GOT3 (cell line): ENCODE measurements around the gene TRIO.

ENCODE experiments used
- DNase-seq: peaks from one replicate; lab custom pipeline; 2025; ENCODE audit warnings: mixed read lengths; lab: John Stamatoyannopoulos, UW

Gene TRIO

GRCh38 chr5:14395411-14395810 lies 252.3 kb downstream of the TRIO start:
- no peak for DNase-seq

- DNase-seq: no peak
These were observed 252.9 kb downstream of the TRIO start for GRCh38 chr5:14396066-14396465.

GRCh38 chr5:14396737-14397136 lies 253.6 kb downstream of the TRIO start:
- no peak for DNase-seq

- DNase-seq: no peak
These were observed 254.6 kb downstream of the TRIO start for GRCh38 chr5:14397717-14398116.

- no peak for DNase-seq
These were observed 256.0 kb downstream of the TRIO start for GRCh38 chr5:14399054-14399692.

GRCh38 chr5:14400085-14400484 lies 256.9 kb downstream of the TRIO start:
- no peak for DNase-seq

GRCh38 chr5:14400611-14401010 lies 257.5 kb downstream of the TRIO start:
- no peak for DNase-seq

- no peak for DNase-seq
These were observed 258.5 kb downstream of the TRIO start for GRCh38 chr5:14401639-14402038.

GRCh38 chr5:14402424-14402823 lies 259.3 kb downstream of the TRIO start:
- no peak for DNase-seq

- DNase-seq: no peak
These were observed 261.6 kb downstream of the TRIO start for GRCh38 chr5:14404780-14405179.

- no peak for DNase-seq
These were observed 262.1 kb downstream of the TRIO start for GRCh38 chr5:14405267-14405666.

- DNase-seq: no peak
These were observed 262.8 kb downstream of the TRIO start for GRCh38 chr5:14405706-14406553.

GRCh38 chr5:14406554-14406849 lies 263.4 kb downstream of the TRIO start:
- DNase-seq: no peak

GRCh38 chr5:14407051-14407450 lies 263.9 kb downstream of the TRIO start:
- DNase-seq: no peak

- no peak for DNase-seq
These were observed 264.6 kb downstream of the TRIO start for GRCh38 chr5:14407746-14408175.

- no peak for DNase-seq
These were observed 265.9 kb downstream of the TRIO start for GRCh38 chr5:14408969-14409586.

- DNase-seq: no peak
These were observed 266.9 kb downstream of the TRIO start for GRCh38 chr5:14410068-14410393.

GRCh38 chr5:14410394-14411201 lies 267.5 kb downstream of the TRIO start:
- no peak for DNase-seq

- DNase-seq: no peak
These were observed 268.1 kb downstream of the TRIO start for GRCh38 chr5:14411216-14411615.

GRCh38 chr5:14413331-14413750 lies 270.2 kb downstream of the TRIO start:
- DNase-seq: no peak

- no peak for DNase-seq
These were observed 270.9 kb downstream of the TRIO start for GRCh38 chr5:14414007-14414406.

- DNase-seq: no peak
These were observed 271.5 kb downstream of the TRIO start for GRCh38 chr5:14414656-14415023.
